ENCODE measurements around the gene KIF1C.
A peak's percentile ranks its signal among the peaks of the same experiment; 100 is the strongest.

KIF1C gene

GRCh38 chr17:4997302-4998026 is at the start of gene KIF1C, which contains the start of gene INCA1:
TSS of gene KIF1C (plus strand) at chr17:4997950. CDS start at chr17:5000247, 2,297 bp downstream.
TSS of gene INCA1 (minus strand) at chr17:4997522. CDS start at chr17:4994437, 3,085 bp downstream.
- H3K9me3 ChIP-seq (ENCODE audit: severe bottlenecking): no peaks in the 10 kb centered on the region
- peak within 1 kb of the TSS; percentile 65 for H3K27ac ChIP-seq (ENCODE audit: poor library complexity, severe bottlenecking)
- ATAC-seq (ENCODE audit: low read depth) (peak; percentile 89), DNase-seq (ENCODE audit: low spot score) (peak; percentile 90)
- peaks cover 33% of the 10 kb centered on the region for H3K36me3 ChIP-seq (ENCODE audit: low read depth)
- no peak for TF ChIP-seq CTCF (IDR thresholded peaks at IDR 0.05; ENCODE audit: poor library complexity, severe bottlenecking)
- no peaks in the 10 kb centered on the region for H3K27me3 ChIP-seq (ENCODE audit: insufficient read depth, poor library complexity, severe bottlenecking)
- peak within 1 kb of the TSS; percentile 87 for H3K4me3 ChIP-seq (ENCODE audit: severe bottlenecking)
- H3K4me1 ChIP-seq (ENCODE audit: insufficient read depth, poor library complexity, severe bottlenecking): peaks cover 3% of the 10 kb centered on the region

- ATAC-seq (ENCODE audit: low read depth): peak; percentile 11
- peaks cover 26% of the 10 kb centered on the region for H3K4me1 ChIP-seq (ENCODE audit: insufficient read depth, poor library complexity, severe bottlenecking)
Observed at GRCh38 chr17:4948166-4948930, 49.4 kb upstream of the KIF1C start, which contains the start of gene PFN1. TSS of gene PFN1 (minus strand) at chr17:4948530. CDS start at chr17:4948394, 136 bp downstream.

GRCh38 chr17:4948931-4949320 is 48.8 kb upstream of the KIF1C start:
- peak; percentile 85 for DNase-seq (ENCODE audit: low spot score)
- peaks cover 37% of the 10 kb centered on the region for H3K36me3 ChIP-seq (ENCODE audit: low read depth)
- peak; percentile 50 for ATAC-seq (ENCODE audit: low read depth)
- no peaks in the 10 kb centered on the region for H3K27me3 ChIP-seq (ENCODE audit: insufficient read depth, poor library complexity, severe bottlenecking)
- H3K4me3 ChIP-seq (ENCODE audit: severe bottlenecking): peak overlapping the region; percentile 88
- TF ChIP-seq CTCF (IDR thresholded peaks at IDR 0.05; ENCODE audit: poor library complexity, severe bottlenecking): no peak
- peak overlapping the region; percentile 99 for H3K27ac ChIP-seq (ENCODE audit: poor library complexity, severe bottlenecking)
- no peaks in the 10 kb centered on the region for H3K9me3 ChIP-seq (ENCODE audit: severe bottlenecking)
- peaks cover 27% of the 10 kb centered on the region for H3K4me1 ChIP-seq (ENCODE audit: insufficient read depth, poor library complexity, severe bottlenecking)

More at GRCh38 chr17:4948166-4948930, 49.4 kb upstream of the KIF1C start, which contains the start of gene PFN1:
- Histone ChIP-seq H3K36me3 (ENCODE audit: low read depth) (peaks cover 43% of the 10 kb centered on the region), H3K27ac (ENCODE audit: poor library complexity, severe bottlenecking) (peak within 1 kb of the TSS; percentile 99), H3K27me3 (ENCODE audit: insufficient read depth, poor library complexity, severe bottlenecking) (no peaks in the 10 kb centered on the region), H3K9me3 (ENCODE audit: severe bottlenecking) (no peaks in the 10 kb centered on the region), H3K4me3 (ENCODE audit: severe bottlenecking) (peak within 1 kb of the TSS; percentile 88)
- TF ChIP-seq CTCF (IDR thresholded peaks at IDR 0.05; ENCODE audit: poor library complexity, severe bottlenecking): no peak
- DNase-seq (ENCODE audit: low spot score): peak; percentile 89

GRCh38 chr17:4949321-4950074 is 48.3 kb upstream of the KIF1C start:
- Histone ChIP-seq H3K27ac (ENCODE audit: poor library complexity, severe bottlenecking) (peak overlapping the region; percentile 99), H3K36me3 (ENCODE audit: low read depth) (peaks cover 34% of the 10 kb centered on the region), H3K4me1 (ENCODE audit: insufficient read depth, poor library complexity, severe bottlenecking) (peaks cover 25% of the 10 kb centered on the region), H3K4me3 (ENCODE audit: severe bottlenecking) (peak overlapping the region; percentile 88), H3K27me3 (ENCODE audit: insufficient read depth, poor library complexity, severe bottlenecking) (no peaks in the 10 kb centered on the region), H3K9me3 (ENCODE audit: severe bottlenecking) (no peaks in the 10 kb centered on the region)
- no peak for TF ChIP-seq CTCF (IDR thresholded peaks at IDR 0.05; ENCODE audit: poor library complexity, severe bottlenecking)
- peak; percentile 13 for ATAC-seq (ENCODE audit: low read depth)
- DNase-seq (ENCODE audit: low spot score): peak; percentile 92

Measured in RWPE2 (cell line).